ENCODE measurements around the gene GGT7.
"Not testable (repeated sequence)": the region's sequence is repeated elsewhere in the genome, so short reads cannot be mapped to it uniquely, and the experiment has no call there.

The GGT7 gene

DNA sequence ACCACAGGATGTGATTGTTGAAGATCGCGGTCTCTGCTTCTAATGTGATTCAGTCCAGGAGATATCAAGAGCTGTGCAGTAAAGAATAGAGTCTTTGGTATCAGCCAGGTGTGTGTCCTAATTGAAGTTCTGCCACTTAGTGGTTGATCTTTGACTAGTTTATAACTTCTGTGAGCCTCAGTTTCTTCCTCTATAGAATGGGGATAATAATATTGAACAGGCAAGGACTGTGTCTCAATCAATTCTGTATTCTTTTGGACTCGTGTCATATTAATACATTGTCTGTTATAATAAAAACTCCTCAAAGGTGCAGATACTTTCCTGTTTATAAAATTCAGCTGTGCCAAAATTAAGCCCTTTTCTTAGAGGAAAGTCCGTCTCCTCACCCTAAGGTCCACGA lies 24.1 kb downstream of the GGT7 start:
- no peak for DNase-seq (ENCODE audit: low read depth)

- DNase-seq (ENCODE audit: low read depth) = no peak
Observed at GRCh38 chr20:34843421-34843820, 29.2 kb downstream of the GGT7 start.

DNA sequence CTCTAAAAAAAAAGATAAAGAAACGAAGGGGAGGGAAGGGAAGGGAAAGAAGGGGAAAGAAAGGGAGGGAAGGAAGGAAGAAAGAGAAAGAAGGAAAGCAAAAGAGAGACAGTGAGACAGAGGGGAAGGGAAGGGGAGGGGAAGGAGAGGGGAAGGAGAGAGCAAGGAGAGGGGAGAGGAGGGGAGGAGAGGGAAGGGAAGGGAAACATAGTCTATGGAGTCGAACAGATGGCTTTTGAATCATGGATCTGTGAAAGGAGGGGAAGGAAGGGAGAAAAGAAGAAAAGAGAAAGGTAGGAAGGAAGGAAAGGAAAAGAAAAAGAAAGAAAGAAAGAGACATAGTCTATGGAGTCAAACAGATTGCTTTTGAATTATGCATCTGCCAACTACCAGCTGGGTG lies 30.5 kb downstream of the GGT7 start:
- no peak for DNase-seq (ENCODE audit: low read depth)

DNA sequence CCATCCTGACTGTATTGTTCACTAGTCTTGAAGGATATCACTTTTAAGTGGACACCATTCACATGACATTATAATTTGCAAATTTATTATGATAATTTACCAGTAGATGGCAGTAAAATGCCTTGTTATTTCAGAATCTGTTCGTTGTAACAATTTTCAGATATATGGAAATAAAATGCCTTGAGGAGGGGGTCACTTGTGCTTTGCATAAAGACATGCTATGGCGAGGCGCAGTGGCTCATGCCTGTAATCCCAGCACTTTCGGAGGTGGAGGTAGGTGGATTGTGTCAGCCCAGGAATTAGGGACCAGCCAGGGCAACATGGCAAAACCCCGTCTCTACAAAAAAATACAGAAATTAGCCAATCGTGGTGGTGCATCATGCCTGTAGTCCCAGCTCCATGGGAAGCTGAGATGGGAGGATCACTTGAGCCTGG lies 38.2 kb downstream of the GGT7 start:
- DNase-seq (ENCODE audit: low read depth) = no peak

GRCh38 chr20:34831936-34832335 lies 40.7 kb downstream of the GGT7 start:
- DNase-seq (ENCODE audit: low read depth) = no peak

DNA sequence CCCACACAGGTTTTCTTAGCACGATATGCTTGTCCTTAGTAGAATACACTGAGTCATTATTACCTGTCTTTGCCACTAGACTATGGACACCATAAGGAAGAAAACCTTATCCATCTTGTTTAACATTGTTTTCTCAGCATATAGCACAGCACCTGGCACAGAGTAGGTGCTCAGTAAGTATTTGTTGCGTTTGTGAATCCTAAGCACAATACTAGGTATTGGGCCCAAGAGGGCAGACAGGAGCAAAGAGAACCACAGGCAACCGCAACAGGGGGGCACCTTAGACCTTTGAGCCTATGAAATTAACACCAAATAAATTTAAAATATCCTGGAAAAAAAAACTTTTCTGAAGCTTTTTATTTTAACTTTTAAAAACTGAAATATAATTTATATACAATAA lies 43.5 kb downstream of the GGT7 start:
- no peak for DNase-seq (ENCODE audit: low read depth)

DNA sequence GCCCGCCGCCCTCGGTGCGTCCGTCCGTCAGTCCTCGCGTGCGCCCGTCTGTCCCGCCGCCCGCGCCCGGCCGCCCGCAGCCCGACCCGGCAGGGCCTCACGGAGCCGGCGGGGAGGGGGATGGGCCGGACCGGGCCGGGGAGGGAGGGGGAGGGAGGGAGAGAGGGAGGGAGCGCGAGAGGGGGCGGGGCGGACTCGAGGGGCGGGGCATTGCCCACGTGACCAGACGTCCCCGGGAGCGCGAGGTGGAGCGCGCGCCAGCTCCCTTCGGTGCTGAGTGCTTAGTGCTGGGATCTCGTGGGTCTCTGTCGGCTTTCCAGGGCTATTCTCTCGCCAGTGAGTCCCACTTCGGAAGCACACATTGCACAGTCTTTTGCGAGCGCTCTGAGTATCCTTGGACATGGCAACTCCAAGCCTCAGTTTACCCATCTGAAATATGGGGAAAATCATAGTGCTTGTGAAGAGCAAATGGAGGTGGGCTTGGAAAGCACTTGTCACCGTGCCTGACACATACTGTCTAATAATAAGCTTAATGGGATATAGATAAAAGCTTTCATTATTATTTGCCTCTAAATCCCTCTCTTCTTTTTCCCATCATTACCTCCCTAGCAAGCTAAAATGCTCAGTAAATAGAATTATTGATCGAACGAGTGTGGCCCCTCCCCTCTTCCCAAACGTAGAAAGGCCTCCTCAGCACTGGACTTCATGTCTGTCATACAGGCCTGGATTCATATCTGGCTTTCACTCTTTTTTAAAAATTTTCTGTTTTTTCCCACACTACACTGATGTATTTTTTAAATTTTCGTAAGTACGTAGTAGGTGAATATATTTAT lies 46.9 kb downstream of the GGT7 start, which contains the start of gene NCOA6:
Gene NCOA6 (minus strand): TSS at position 122 of the 833 bp plus-strand sequence. CDS start 43,296 bp downstream, outside the sequence.
- DNase-seq (ENCODE audit: low read depth) = peak; percentile 81

DNA sequence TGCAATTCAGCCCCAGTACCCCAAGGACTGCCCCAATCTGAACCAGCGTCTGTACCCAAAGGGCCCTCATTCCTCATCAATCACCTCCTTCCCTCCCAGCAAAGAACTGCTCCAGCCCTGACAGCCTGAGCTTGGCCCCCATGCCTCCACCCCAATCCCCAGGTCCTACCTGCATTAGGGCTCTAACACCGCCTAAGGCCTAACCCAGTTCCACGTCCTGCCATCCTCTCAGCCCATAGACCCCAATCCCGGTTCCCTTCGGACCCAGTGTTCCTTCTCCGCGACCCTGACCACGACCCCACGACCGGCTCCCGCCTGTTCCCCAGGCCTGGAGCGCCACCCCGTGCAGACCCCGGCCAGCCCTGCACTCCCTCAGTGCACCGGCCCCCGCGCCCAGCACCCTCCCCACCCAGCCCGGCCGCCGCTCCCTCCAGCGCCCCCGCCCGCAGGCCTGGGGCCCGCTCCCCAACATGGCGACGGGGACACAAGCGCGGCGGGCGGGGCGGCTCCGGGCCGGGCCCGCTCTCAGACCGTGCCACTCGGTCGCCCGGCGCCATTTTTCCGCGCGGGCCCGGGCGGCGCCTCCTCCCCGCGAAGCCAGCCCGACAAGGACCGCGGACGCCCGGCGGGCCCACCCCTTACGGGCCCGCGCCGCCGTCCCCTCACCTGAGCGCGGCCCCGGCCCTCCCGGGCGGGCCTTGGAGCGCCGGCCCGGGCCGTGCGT lies 47.7 kb downstream of the GGT7 start:
- peak; percentile 61 for DNase-seq (ENCODE audit: low read depth)

- DNase-seq (ENCODE audit: low read depth) = peak; percentile 61
Observed at GRCh38 chr20:34824452-34824805, 48.2 kb downstream of the GGT7 start.

GRCh38 chr20:34824026-34824425 lies 48.6 kb downstream of the GGT7 start:
- no peak for DNase-seq (ENCODE audit: low read depth)

- no peak for DNase-seq (ENCODE audit: low read depth)
Observed at GRCh38 chr20:34820805-34821578, 51.7 kb downstream of the GGT7 start.

DNA sequence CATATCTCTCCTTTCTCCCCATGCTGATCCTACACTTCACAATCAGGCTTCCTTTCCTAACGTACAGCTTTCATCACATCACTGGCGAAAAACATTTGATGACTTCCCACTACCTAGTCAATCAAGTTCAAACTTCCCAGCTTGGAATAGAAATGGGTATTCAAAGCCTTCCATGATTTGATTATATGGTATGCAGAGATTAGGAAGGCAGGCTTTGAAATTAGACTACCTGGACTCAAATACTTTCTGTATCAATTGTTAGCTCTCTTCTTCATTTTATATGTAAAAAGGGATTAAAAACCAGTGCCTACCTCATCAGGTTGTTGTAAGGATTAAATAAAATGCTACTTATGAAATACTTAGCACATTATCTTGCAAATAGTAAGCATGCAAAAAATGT lies 54.9 kb downstream of the GGT7 start:
- DNase-seq (ENCODE audit: low read depth) = no peak

DNA sequence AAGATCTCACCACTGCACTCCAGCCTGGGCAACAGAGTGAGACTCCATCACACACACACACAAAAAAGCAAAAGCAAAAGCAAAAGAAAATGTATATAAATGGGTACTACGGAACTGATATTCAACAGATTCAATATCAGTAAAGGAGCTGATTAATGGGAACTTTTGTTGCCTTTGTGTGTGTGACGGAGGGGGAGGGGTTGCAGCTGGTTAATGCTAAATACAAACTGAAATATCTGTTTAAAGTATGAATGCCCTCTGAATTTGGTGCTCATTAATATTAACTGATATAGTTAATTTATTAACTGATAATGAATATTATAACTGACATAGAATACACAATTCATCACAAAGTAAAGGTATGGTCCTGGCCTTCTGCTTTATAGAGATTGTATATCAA lies 55.6 kb downstream of the GGT7 start:
- no peak for DNase-seq (ENCODE audit: low read depth)

DNA sequence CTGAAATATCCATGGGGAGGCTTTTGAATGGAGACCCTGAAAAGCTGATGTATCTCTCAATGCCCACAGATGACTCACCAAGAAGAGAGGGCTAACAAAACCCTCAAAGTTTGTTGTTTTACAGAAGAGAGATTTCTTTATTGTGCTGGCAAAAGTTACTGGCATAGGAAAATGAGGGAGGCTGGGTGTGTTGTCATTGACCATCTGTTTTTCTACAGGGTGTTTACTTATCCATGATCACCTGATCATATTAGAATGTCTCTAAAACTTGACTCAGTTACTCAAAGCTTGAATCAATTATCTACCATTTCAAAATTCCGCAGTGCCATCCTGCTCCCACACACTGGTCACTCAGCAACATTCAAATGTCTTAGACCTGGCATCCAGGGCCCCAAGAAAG lies 57.0 kb downstream of the GGT7 start:
- DNase-seq (ENCODE audit: low read depth) = no peak

DNA sequence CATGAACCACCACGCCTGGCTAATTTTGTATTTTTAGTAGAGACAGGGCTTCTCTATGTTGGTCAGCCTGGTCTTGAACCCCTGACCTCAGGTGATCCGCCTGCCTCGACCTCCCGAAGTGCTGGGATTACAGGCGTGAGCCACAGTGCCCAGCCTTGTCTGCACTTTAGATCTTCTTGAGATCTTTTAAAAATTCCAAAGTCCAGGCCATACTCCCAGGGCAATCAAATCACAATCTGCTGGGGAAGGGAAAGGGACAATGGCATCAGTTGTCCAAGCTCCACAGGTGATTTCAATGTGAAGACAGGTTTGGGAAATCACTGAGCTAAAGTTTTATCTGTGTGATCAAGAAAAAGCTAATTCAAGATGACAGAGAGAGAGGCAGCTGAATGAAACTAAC lies 64.1 kb downstream of the GGT7 start:
- no peak for DNase-seq (ENCODE audit: low read depth)

GRCh38 chr20:34807944-34808465 lies 64.7 kb downstream of the GGT7 start:
- not testable (repeated sequence) for DNase-seq (ENCODE audit: low read depth)

DNA sequence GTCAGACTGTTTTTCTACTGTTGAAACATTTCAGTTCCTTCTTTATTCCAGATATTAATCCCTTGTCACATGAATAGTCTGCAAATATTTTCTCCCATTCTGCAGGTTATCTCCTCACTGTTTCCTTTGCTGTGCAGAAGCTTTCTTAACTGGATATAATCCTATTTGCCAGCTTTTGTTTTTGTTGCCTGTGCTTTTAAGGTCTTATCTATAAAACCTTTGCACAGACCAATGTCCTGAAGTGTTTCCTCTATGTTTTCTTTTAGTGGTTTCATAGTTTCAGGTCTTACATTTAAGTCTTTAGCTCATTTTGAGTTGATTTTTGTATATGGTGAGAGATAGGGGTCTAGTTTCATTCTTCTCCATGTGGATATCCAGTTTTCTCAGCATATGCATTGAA lies 66.4 kb downstream of the GGT7 start:
- DNase-seq (ENCODE audit: low read depth) = no peak

GRCh38 chr20:34798871-34799270 lies 73.8 kb downstream of the GGT7 start:
- DNase-seq (ENCODE audit: low read depth) = no peak

DNA sequence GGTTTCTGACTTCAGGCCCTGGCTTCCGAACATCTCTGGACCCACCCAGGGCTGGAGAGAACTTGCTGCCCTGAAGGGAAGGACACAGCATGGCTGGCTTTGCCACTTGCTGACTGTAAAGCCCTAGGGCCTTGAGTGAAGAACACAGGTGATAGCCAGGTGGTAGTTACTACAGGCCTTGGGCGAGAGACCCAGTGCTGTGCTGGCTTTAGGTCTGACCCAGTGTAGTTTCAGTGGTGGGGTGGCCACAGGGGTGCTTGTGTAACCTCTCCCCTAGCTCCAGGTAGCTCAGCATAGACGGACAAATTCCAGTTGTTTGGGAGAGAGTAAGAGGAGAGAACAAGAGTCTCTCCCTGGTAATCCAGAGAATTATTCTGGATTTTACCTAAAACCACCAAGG lies 74.3 kb downstream of the GGT7 start:
- DNase-seq (ENCODE audit: low read depth) = no peak

DNA sequence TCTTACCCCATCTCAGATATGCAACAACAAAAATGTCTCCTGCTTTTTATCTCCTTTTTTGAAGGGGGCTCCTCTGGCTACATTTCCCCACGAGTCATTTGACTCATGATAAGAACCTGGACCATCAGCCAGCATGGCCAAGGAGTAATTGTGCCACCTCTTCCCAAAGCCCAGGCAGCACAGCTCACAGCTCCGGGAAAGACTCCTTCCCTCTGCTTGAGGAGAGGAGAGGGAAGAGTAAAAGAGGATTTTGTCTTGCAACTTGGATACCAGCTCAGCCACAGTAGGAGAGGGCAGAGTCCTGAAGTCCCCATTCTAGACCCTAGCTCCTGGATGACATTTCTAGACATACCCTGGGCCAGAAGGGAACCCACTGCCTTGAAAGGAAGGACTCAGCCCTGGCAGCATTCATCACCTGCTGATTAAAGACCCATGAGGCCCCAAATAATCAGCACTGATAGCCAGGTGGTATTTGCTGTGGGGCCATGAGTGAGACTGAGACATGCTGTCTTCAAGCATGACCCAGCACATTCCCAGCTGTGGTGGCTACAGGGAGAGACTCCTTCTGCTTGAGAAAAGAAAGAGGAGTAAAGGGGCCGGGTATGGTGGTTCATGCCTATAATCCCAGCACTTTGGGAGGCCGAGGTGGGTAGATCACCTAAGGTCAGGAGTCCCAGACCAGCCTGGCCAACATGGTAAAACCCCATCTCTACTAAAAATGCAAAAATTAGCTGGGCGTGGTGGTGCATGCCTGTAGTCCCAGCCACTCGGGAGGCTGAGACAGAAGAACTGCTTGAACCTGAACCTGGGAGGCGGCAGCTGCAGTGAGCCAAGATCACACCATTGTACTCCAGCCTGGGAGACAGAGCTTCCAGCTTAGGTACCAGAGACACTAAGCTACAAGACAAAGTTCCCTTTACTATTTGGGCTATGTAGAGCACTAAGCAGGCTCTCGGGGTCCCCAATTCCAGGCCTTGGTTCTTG lies 75.4 kb downstream of the GGT7 start:
- DNase-seq (ENCODE audit: low read depth) = no peak

Data from activated T-cell treated with anti-CD3 and anti-CD28 coated beads for 1 hour (primary cell).